BLaER1 (cell line): ENCODE measurements around the gene FEZF1.

ENCODE experiments used
- H3K27ac ChIP-seq: shearing (Covaris generic); formaldehyde crosslinking; 2 replicates; pipeline ENCODE4 v1.8.1; 2022
- H3K27me3 ChIP-seq: shearing (Covaris generic); formaldehyde crosslinking; 2 replicates; pipeline ENCODE4 v1.8.1; 2022
- H3K36me3 ChIP-seq: shearing (Covaris generic); formaldehyde crosslinking; 2 replicates; pipeline ENCODE4 v1.8.1; 2022
- H3K4me1 ChIP-seq: shearing (Covaris generic); formaldehyde crosslinking; 2 replicates; pipeline ENCODE4 v1.8.1; 2022
- H3K4me2 ChIP-seq: shearing (Covaris generic); formaldehyde crosslinking; 2 replicates; pipeline ENCODE4 v1.8.1; 2022
- H3K4me3 ChIP-seq: shearing (Covaris generic); formaldehyde crosslinking; 2 replicates; pipeline ENCODE4 v1.8.1; 2022
- H3K9ac ChIP-seq: shearing (Covaris generic); formaldehyde crosslinking; 2 replicates; pipeline ENCODE4 v1.8.1; 2022
- H3K9me3 ChIP-seq: shearing (Covaris generic); formaldehyde crosslinking; 2 replicates; pipeline ENCODE4 v1.8.1; 2022
- H4K20me1 ChIP-seq: shearing (Covaris generic); formaldehyde crosslinking; 2 replicates; pipeline ENCODE4 v1.8.1; 2022
- Cebpa-rat ChIP-seq: shearing (Covaris generic); IDR thresholded peaks from 2 replicates; pipeline ENCODE4 v1.8.1; 2022

Gene FEZF1

DNA sequence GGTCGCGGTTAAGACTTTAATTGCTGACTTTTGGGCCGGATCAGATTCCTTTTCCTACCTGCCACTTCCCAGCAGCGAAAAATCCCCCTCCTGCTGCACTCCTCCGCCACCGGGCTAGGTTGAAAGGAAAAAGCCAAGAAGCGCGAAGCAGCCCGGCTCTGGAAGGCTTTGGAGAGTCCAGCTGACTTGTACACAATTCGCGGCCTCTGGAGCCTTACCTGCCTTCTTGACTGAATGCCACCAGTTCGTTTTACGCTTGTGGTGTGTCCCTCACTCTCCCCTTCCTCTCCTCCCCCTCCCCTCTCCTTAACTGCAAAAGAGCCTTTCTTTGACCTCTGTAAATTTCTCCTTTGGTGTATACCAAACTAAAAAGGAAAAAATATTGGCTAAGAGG lies 2.7 kb upstream of the FEZF1 start:
- Histone ChIP-seq H4K20me1 (no peaks in the 10 kb centered on the region), H3K9ac (no peak overlapping the region), H3K4me1 (no peaks in the 10 kb centered on the region), H3K4me3 (no peak overlapping the region), H3K36me3 (no peaks in the 10 kb centered on the region), H3K4me2 (no peak overlapping the region), H3K27ac (no peak overlapping the region), H3K9me3 (peaks cover 66% of the 10 kb centered on the region), H3K27me3 (no peaks in the 10 kb centered on the region)
- no peak for TF ChIP-seq Cebpa-rat

DNA sequence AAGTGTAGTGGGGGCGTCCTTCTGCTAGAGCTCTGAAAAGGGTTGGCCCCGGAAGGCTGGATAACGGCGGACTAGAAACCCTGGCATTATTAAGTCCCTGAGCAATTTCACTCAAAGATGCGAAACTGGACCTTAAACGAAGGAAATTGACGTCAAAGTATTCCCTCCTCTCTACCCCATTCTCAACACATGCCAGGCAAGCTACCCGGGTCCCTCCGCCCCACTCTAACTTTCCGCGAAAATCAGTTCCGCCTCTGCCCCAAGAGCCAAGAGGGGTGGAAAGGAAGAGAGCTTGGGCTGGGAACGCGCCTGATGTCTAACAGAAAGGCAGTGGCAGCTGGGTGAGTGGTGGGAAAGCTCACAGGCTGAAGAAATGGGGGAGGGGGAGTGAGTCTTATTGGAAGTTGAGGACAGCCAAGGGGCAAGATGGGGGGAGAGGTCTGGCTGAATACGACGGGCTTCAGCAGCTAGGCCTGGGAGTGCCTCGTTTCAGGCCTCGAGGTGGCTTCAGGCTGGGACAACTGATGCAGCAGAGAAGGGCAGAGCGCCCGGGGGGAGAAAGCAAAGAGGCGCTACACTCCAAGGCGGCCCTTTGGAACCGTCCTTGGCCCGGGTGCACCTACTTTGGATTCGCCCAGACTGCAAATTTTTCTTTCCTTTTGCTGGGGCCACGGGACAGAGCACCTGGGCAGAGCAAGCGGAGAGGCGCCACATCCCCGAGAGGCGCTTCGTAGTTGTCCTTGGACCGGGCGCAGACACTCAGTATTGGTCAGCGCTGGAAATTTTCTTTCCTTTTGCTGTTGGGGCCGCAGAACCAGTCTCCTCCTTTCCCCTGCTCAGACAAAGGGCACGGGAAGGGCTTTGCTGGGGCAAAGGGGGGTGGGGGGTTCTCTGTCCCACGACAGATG lies 2.0 kb upstream of the FEZF1 start:
- Histone ChIP-seq H3K9ac (no peak overlapping the region), H3K4me2 (no peak overlapping the region), H3K36me3 (no peaks in the 10 kb centered on the region), H4K20me1 (no peaks in the 10 kb centered on the region), H3K27me3 (no peaks in the 10 kb centered on the region), H3K4me3 (no peak overlapping the region), H3K27ac (no peak overlapping the region), H3K9me3 (peaks cover 70% of the 10 kb centered on the region), H3K4me1 (no peaks in the 10 kb centered on the region)
- no peak for TF ChIP-seq Cebpa-rat

DNA sequence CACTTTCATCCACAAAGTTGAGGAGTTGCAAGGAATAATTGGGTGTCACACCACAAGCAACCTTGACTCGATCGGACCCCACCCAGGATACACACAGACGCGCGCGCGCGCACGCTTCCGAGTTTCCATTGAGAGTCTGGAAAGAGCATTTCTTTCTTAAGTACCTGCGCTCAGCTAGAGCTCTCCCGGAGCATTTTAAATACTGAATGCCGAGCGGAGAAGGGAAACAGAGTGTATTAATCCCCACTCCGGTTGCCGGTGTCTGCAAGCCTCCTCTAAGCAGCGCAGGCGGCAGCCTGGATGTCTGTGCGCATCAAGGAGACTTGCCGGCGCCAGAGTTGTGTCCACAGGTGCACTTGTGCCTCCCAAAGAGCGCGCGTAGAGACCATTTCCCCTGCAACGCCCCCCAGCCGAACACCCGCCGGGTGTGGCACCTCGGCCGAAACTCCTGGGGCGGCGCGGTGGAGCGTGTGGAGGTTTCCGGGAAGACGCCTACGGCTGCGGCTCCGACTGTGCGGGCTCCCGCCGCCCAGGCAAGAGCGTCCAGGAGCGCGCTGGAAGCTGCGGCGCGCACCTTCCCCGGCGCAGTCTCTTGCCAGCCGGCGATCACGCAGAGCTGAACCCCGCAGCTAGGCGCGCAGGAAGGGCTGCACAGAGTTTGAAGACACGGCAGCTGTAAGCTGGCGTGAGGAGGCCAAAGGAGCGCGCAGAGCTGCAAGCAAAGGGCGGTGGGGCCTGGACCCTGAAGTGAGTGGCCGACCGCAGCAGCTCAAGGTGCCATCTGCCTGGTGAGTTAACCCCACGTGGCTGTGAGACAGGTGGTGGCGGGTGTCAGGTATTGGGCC lies 1.1 kb upstream of the FEZF1 start:
- Histone ChIP-seq H3K4me3 (no peak overlapping the region), H3K4me1 (no peaks in the 10 kb centered on the region), H3K27me3 (no peaks in the 10 kb centered on the region), H3K9ac (no peak overlapping the region), H3K36me3 (no peaks in the 10 kb centered on the region), H3K4me2 (no peak overlapping the region), H3K27ac (no peak overlapping the region), H3K9me3 (peaks cover 64% of the 10 kb centered on the region), H4K20me1 (no peaks in the 10 kb centered on the region)
- TF ChIP-seq Cebpa-rat, result no peak

DNA sequence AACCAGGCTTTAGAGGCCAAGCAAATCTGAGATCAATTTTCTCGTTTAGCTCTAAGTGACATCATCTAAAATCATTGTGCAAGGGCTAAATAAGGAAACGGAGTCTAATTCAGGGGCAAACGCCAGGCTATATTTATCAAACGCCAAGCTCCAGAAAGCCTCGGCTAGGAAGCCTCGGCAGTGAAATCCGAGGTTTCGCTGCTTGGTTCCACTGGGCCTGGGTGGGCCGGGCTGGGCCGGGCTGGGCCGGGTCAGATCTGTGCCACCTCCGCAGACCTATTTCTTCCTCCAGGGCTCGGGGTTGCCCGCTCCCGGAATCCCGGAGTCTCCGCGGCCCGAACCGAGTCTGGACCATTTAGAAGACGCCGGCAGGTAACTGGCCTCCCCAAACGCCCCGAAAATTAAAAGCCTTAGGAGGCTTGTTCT lies 459 bp upstream of the FEZF1 start:
- no peak overlapping the region for H3K4me2 ChIP-seq
- no peaks in the 10 kb centered on the region for H4K20me1 ChIP-seq
- no peaks in the 10 kb centered on the region for H3K4me1 ChIP-seq
- peaks cover 64% of the 10 kb centered on the region for H3K9me3 ChIP-seq
- TF ChIP-seq Cebpa-rat, result no peak
- H3K27ac ChIP-seq, result no peak overlapping the region
- no peaks in the 10 kb centered on the region for H3K27me3 ChIP-seq
- no peak overlapping the region for H3K9ac ChIP-seq
- H3K4me3 ChIP-seq, result no peak overlapping the region
- H3K36me3 ChIP-seq, result no peaks in the 10 kb centered on the region

DNA sequence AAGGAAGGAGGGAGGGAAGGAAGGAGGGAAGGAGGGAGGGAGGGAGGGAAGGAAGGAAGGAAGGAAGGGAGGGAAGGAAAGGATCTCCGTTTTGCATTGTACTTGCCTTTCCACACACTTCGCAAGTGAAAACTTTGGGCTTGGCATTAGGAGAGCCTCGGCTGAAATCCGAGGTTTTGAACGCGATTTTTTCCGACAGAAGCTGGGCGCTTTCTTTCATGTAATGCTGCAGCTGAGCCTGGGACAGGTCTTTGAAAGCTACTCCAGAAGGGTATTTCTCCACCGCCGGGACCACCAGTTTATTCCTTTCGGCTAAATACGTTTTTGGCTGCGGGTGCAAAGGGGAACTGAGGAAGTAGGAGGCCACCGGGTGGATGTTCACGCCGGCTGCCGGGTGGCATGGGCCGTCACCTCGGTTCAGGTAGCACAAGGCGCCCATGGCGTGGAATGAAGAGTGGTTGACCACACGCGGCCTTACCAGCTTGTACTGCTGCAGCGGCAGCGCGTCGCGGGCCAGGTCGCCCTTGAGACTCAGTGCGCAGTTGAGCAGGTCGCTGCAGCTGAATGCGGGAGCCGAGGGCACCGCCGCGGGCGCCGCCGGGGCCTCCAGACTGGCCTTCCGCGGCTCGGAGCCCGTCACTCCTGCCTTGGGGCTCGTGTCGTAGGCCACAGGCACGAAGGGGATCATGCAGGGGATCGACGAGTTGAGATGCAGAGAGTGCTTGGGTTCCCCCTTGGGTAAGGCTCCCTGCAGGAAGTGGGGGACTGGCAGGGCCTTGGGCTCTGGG lies 825 bp downstream of the FEZF1 start:
- no peak for TF ChIP-seq Cebpa-rat
- Histone ChIP-seq H4K20me1 (no peaks in the 10 kb centered on the region), H3K36me3 (no peaks in the 10 kb centered on the region), H3K9me3 (peaks cover 68% of the 10 kb centered on the region), H3K4me3 (no peak overlapping the region), H3K9ac (no peak overlapping the region), H3K4me2 (no peak overlapping the region), H3K27ac (no peak overlapping the region), H3K27me3 (no peaks in the 10 kb centered on the region), H3K4me1 (no peaks in the 10 kb centered on the region)

DNA sequence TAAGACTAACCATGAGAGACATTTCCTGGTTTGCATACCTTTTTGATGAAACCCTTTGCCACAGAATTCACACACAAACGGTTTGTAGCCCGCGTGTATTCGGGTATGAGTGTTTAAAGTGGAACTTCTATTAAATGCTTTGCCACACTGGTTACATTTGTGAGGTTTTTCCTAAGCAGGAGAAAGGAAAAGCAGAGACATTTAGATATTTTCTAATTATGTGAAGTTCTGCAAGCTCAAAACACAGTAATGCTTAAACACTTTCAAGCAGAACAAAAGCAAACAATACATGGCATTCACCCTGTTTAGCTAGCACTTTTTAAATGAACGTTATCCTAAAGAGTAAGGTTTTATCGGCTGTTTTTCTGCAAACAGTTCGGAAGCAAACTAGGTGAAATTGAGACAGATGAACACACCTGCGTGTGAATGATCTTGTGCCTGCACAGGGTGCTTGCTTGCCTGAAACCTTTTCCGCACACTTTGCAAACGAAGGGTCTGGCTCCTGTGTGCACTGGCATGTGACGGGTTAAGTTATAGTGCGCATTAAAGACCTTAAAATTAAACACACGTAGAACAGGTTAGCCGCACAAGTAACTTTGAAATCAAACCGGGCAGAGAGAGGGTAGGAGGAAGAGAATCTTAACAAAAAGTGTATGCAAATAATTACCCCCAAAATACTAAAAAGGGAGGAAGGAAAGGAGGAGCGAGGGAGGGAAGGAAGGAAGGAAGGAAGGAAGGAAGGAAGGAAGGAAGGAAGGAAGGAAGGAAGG lies 1.6 kb downstream of the FEZF1 start:
- Histone ChIP-seq H3K4me1 (no peaks in the 10 kb centered on the region), H3K4me3 (no peak overlapping the region), H3K36me3 (no peaks in the 10 kb centered on the region), H3K27ac (no peak overlapping the region), H3K27me3 (no peaks in the 10 kb centered on the region), H3K9ac (no peak overlapping the region), H3K9me3 (peaks cover 68% of the 10 kb centered on the region), H3K4me2 (no peak overlapping the region), H4K20me1 (no peaks in the 10 kb centered on the region)
- no peak for TF ChIP-seq Cebpa-rat

DNA sequence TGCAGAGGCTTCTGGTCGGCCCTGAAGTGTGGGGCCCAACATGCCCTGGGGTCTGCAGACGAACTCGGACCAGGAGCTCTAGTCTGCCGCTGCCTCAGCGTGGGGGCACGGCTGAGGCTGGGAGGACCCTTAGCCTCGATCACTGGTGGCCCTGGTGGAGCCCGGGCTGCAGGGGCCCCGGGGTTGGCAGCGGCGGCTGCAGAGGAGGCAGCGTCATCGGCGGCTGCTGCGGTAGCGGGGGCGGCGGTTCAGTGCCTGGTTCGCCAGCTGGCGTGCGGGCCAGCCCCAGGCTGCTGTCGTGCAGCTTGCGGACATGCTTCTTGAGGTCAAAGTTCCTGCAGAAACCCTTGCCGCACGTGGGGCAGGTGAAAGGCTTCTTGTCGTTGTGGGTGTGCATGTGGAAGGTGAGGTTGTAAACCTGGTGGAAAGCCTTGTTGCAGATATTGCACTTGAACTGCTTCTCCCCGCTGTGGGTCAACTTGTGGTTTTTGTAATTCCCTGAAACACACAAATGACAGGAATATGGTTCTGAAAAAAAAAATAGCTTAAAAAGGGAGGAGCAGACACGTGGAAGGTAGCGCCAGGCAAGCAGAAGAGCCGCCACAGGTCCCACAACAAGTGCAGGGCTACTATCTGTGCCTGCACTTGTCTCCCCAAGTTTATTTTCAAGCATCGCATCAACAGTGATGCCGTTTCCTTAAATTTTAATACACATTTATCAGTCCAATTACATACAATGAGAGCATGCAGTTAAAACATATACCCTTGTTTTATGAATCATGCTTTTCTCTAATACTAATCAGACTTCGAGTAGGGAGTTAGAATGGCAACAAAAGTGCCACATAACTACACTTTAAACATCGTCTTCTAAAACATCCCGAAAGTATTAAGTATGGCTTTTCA lies 2.4 kb downstream of the FEZF1 start:
- no peaks in the 10 kb centered on the region for H3K4me1 ChIP-seq
- no peak overlapping the region for H3K27ac ChIP-seq
- TF ChIP-seq Cebpa-rat, result no peak
- H3K4me3 ChIP-seq, result no peak overlapping the region
- H4K20me1 ChIP-seq, result no peaks in the 10 kb centered on the region
- H3K27me3 ChIP-seq, result no peaks in the 10 kb centered on the region
- no peak overlapping the region for H3K9ac ChIP-seq
- no peaks in the 10 kb centered on the region for H3K36me3 ChIP-seq
- peaks cover 66% of the 10 kb centered on the region for H3K9me3 ChIP-seq
- no peak overlapping the region for H3K4me2 ChIP-seq

DNA sequence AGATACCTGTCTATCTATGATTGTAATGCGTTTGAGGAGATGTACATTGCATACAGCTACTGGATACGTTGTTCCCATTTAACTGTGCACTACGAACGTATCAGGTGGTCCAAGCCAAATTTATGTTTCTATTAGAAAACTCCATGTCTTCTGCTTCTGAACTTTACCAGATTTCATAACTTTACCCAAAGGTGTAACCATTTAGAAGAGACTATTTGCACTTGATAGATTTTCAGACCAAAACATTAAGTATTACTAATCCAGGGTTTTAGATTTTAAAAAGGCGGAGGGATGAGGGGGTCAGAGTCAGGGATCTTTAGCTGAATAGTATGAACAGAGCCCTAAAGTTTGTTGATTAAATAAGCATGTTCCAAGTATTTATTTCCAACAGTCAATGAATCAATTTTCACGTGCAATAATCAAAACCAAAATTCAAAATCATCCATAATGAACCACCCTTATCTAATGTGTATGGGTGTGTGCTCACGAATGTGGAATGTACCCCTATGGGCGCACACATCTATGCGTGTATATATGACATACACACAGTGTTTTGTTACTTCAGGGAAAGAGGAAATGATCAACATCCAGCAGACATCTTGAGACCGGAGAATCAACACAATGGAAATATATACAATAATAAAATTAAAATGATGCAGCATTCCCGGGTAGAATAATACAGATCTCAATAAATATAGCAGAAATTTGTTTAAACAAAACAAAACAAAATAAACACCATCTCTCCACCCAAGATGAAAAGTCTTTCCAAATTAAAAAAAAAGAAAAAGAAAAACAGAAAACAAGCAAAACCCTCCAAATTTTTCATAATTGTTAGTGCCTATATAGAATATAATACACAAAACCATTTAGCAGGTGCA lies 3.4 kb downstream of the FEZF1 start:
- Histone ChIP-seq H3K27me3 (no peaks in the 10 kb centered on the region), H3K27ac (no peak overlapping the region), H3K9me3 (peaks cover 57% of the 10 kb centered on the region), H3K36me3 (no peaks in the 10 kb centered on the region), H3K4me3 (no peak overlapping the region), H3K4me2 (no peak overlapping the region), H3K4me1 (no peaks in the 10 kb centered on the region), H3K9ac (no peak overlapping the region), H4K20me1 (no peaks in the 10 kb centered on the region)
- no peak for TF ChIP-seq Cebpa-rat
